Lung (tissue), 12 donors: Measurements from ENCODE around the gene BRD3. TPM values are rescaled to one million over a fixed set of nuclear protein-coding genes. Genes with fewer than 3 reads are reported as not detected.

Experiments used
- ATAC-seq: fragments of 200-7000 bp; cut with Tn5 transposase; one replicate; pipeline ENCODE4 v1.9.1; 2020; ENCODE audit warnings: moderate number of reproducible peaks; ENCODE audit not compliant: insufficient read depth, low FRiP score
- DNase-seq, 3 donors: peaks; one replicate each; pipeline ENCODE4 v3.0.0-alpha.2; 2013 to 2017
- H3K27ac ChIP-seq, 2 donors: one replicate each; pipeline ENCODE4 v1.5.1; 2013; ENCODE audit warnings: mild to moderate bottlenecking in 2 of 2, moderate library complexity in 2 of 2, control low read depth in 1 of 2, inconsistent platforms in 1 of 2, low read depth in 1 of 2, low read length in 1 of 2
- H3K27me3 ChIP-seq, 3 donors: one replicate each; pipeline ENCODE4 v1.5.1; 2013; ENCODE audit warnings: low read length in 2 of 3; ENCODE audit not compliant: control insufficient read depth in 3 of 3, insufficient read depth in 3 of 3
- H3K36me3 ChIP-seq, 4 donors: one replicate each; pipeline ENCODE4 v1.5.1; 2013; ENCODE audit warnings: low read length in 4 of 4, mild to moderate bottlenecking in 1 of 4, moderate library complexity in 1 of 4; ENCODE audit not compliant: control insufficient read depth in 4 of 4, insufficient read depth in 4 of 4
- H3K4me1 ChIP-seq, 5 donors: one replicate each; pipeline ENCODE4 v1.5.1; 2013; ENCODE audit warnings: low read length in 5 of 5, mild to moderate bottlenecking in 2 of 5, moderate library complexity in 1 of 5; ENCODE audit not compliant: control insufficient read depth in 5 of 5, insufficient read depth in 5 of 5
- H3K4me3 ChIP-seq: one replicate; pipeline ENCODE4 v1.5.1; 2013; ENCODE audit warnings: mild to moderate bottlenecking, control low read depth, moderate library complexity
- H3K9ac ChIP-seq, 2 donors: one replicate each; pipeline ENCODE4 v1.5.1; 2013; ENCODE audit warnings: low read length in 2 of 2, control low read depth in 1 of 2; ENCODE audit not compliant: insufficient read depth in 1 of 2
- H3K9me3 ChIP-seq, 4 donors: one replicate each; pipeline ENCODE4 v1.5.1; 2013; ENCODE audit warnings: low read length in 3 of 4, mild to moderate bottlenecking in 1 of 4, moderate library complexity in 1 of 4; ENCODE audit not compliant: control insufficient read depth in 4 of 4, insufficient read depth in 3 of 4
- WGBS, 2 donors: extraction: QIAGEN DNeasy Blood & Tissue Kit; methylation state at CpG; one replicate each; pipeline ENCODE4 v1.1.7; 2013; 5-methylcytosine and 5-hydroxymethylcytosine counted together
- polyA plus RNA-seq, 2 donors: library from polyadenylated mRNA; stranded (reverse); fragments of 200-250 nt; gene quantifications; one replicate each; pipeline ENCODE4 v1.2.1, GENCODE V29; 2013
- total RNA-seq, 2 donors: library from RNA; depleted of rRNA in 1 of 2; stranded (reverse); fragments of >200 nt in 1 of 2; gene quantifications; one replicate each; pipeline ENCODE4 v1.2.1, GENCODE V29; 2014 to 2021
- TF ChIP-seq, protein P1 (sequence below): IDR thresholded peaks from 2 replicates; pipeline ENCODE4 v1.5.1; 2012; ENCODE audit warnings: mild to moderate bottlenecking; ENCODE audit errors: control extremely low read depth, extremely low read depth
- donor health status: control.
- donor health status: control.
- donor health status: Bipolar disorder and iron deficiency.
- donor health status: healthy.
- donor health status: DM: yes; HTN: yes; CAD: no.

Gene BRD3
- total and polyA plus RNA-seq, 4 donors = 9.1 to 38.5 (median 21.9) TPM

DNA sequence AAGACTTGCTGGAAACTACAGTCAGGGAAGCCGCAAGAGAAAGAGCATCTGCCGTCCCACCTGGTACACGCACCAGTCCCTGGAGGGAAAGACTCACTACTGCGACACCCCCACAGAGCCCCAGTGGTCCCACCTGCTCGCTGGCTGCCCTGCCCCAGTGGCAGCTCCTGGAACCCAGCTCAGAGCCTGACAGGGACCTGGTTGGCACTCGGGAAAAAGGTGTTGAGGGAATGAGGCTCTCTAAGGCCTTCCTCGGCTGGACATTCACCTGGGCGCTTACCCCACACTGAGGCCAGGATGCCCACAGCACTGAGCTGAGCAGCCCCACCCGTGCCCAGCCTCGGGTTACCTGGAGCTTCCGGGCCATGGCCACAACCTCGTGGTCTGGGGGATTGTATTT lies 22.9 kb downstream of the BRD3 start:
- TF ChIP-seq, protein P1, sequence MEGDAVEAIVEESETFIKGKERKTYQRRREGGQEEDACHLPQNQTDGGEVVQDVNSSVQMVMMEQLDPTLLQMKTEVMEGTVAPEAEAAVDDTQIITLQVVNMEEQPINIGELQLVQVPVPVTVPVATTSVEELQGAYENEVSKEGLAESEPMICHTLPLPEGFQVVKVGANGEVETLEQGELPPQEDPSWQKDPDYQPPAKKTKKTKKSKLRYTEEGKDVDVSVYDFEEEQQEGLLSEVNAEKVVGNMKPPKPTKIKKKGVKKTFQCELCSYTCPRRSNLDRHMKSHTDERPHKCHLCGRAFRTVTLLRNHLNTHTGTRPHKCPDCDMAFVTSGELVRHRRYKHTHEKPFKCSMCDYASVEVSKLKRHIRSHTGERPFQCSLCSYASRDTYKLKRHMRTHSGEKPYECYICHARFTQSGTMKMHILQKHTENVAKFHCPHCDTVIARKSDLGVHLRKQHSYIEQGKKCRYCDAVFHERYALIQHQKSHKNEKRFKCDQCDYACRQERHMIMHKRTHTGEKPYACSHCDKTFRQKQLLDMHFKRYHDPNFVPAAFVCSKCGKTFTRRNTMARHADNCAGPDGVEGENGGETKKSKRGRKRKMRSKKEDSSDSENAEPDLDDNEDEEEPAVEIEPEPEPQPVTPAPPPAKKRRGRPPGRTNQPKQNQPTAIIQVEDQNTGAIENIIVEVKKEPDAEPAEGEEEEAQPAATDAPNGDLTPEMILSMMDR = no peak
- DNase-seq (no peak), ATAC-seq (no peak)
- H3K27ac ChIP-seq = no peak overlapping the region
- H3K36me3 ChIP-seq = peaks cover 8 to 76% (median 36%) of the 10 kb centered on the region in 4 donors
- H3K4me3 ChIP-seq = no peak overlapping the region
- H3K9ac ChIP-seq = no peak overlapping the region
- H3K4me1 ChIP-seq = no peaks in the 10 kb centered on the region
- H3K27me3 ChIP-seq = no peaks in the 10 kb centered on the region
- WGBS, 2 donors = 87 to 90% methylated on average over 12 of the region's 12 CpGs
- H3K9me3 ChIP-seq = no peaks in the 10 kb centered on the region

DNA sequence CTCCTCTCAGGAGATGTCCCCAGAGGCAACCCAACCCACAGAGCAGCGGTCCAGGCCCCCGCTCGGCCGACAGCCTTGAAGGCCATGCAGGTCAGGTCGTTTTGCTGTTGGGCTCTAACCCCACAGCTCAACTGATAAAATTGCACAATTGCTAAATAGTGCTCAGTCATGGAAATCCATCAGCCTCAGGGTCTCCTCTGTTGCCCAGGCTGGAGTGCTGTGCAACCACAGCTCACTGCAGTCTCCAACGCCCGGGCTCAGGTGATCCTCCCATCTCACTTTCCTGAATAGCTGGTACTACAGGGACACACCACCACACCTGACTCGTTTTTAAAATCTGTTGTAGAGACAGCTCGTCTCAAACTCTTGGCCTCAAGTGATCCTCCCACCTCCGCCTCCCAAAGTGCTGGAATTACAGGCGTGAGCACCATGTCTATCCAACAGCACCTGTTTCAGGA lies 24.3 kb downstream of the BRD3 start:
- no peak overlapping the region for H3K9ac ChIP-seq
- H3K27me3 ChIP-seq = no peaks in the 10 kb centered on the region
- peaks cover 17 to 75% (median 42%) of the 10 kb centered on the region in 4 donors for H3K36me3 ChIP-seq
- H3K4me3 ChIP-seq = no peak overlapping the region
- 62 to 76% methylated on average over 11 of the region's 11 CpGs for WGBS, 2 donors
- H3K9me3 ChIP-seq = no peaks in the 10 kb centered on the region
- TF ChIP-seq, protein P1 = no peak
- DNase-seq = no peak
- ATAC-seq = no peak
- H3K4me1 ChIP-seq = no peaks in the 10 kb centered on the region
- no peak overlapping the region for H3K27ac ChIP-seq

- Histone ChIP-seq H3K36me3 (peaks cover 9 to 56% (median 42%) of the 10 kb centered on the region in 4 donors), H3K4me3 (no peak overlapping the region), H3K27me3 (no peaks in the 10 kb centered on the region), H3K27ac (no peak overlapping the region), H3K4me1 (no peaks in the 10 kb centered on the region), H3K9ac (no peak overlapping the region), H3K9me3 (peaks cover 0 to 4% (median under 1%) of the 10 kb centered on the region in 4 donors)
- TF ChIP-seq, protein P1 = no peak
- DNase-seq = no peak
- WGBS, 2 donors = 92% methylated on average over 14 to 16 of the region's 16 CpGs
- ATAC-seq = no peak
Measured at GRCh38 chr9:134041649-134041962, 26.2 kb downstream of the BRD3 start.
